Gastroesophageal sphincter (tissue), 3 donors: Measurements from ENCODE around the gene AGR3.

Source experiments
- EP300 ChIP-seq: sonication (generic); formaldehyde crosslinking; IDR thresholded peaks from one replicate; pipeline ENCODE4 v1.6.1; 2017; ENCODE audit warnings: antibody characterized with exemption, mild to moderate bottlenecking
- POLR2A ChIP-seq, 2 donors: fragments of 450-650 bp; IDR thresholded peaks; one replicate each; pipeline ENCODE4 v1.6.1; 2017; ENCODE audit warnings: antibody characterized with exemption in 2 of 2, mild to moderate bottlenecking in 2 of 2, moderate library complexity in 1 of 2
- POLR2AphosphoS5 ChIP-seq: sonication (generic); formaldehyde crosslinking; IDR thresholded peaks from one replicate; pipeline ENCODE4 v1.6.1; 2017; ENCODE audit warnings: antibody characterized with exemption
- TF ChIP-seq, protein P1 (sequence below), 4 experiments: fragments of 200-600 bp in 2 of 4; fragments of 450-650 bp in 2 of 4; sonication (generic) in 1 of 4; IDR thresholded peaks; one replicate each; pipeline ENCODE4 v1.5.1; 2017 to 2019; ENCODE audit warnings: antibody characterized with exemption in 4 of 4, mild to moderate bottlenecking in 2 of 4, moderate library complexity in 2 of 4

DNA sequence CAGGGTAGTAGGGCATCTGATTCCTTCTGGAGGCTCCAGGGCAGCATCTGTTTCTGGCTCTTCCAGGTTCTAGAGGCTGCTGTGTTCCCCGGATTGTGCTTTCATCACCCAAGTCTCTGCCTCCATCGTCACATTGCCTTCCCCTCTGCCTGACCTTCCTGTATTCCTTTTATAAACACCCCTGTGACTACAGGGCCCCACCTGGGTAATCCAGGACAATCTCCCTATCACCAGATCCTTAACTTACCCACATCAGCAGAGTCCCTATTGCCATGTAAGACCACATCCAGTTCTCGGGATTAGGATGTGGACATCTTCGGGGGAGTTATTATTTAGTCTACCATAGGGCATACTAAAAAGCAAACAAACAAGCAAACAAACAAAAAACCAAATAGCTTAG, 39.4 kb upstream of the AGR3 start:
- TF ChIP-seq, protein P1, sequence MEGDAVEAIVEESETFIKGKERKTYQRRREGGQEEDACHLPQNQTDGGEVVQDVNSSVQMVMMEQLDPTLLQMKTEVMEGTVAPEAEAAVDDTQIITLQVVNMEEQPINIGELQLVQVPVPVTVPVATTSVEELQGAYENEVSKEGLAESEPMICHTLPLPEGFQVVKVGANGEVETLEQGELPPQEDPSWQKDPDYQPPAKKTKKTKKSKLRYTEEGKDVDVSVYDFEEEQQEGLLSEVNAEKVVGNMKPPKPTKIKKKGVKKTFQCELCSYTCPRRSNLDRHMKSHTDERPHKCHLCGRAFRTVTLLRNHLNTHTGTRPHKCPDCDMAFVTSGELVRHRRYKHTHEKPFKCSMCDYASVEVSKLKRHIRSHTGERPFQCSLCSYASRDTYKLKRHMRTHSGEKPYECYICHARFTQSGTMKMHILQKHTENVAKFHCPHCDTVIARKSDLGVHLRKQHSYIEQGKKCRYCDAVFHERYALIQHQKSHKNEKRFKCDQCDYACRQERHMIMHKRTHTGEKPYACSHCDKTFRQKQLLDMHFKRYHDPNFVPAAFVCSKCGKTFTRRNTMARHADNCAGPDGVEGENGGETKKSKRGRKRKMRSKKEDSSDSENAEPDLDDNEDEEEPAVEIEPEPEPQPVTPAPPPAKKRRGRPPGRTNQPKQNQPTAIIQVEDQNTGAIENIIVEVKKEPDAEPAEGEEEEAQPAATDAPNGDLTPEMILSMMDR (IDR thresholded peaks at IDR 0.05): no peak
- TF ChIP-seq EP300 (no peak), POLR2A (IDR thresholded peaks at IDR 0.05) (no peak), POLR2AphosphoS5 (no peak)
